OCI-LY3 (cell line): ENCODE data around the gene CX3CL1.

Experiments used
- H2AFZ ChIP-seq: fragments of 200-600, 300-600 bp; shearing (Covaris generic); 2 replicates; pipeline ENCODE4 v1.6.0; 2014; ENCODE audit warnings: antibody characterized with exemption, low read depth, low read length
- H3K27ac ChIP-seq: fragments of 200-600, 300-600 bp; sonication (generic); 2 replicates; pipeline ENCODE4 v1.5.1; 2014; ENCODE audit warnings: mild to moderate bottlenecking, low read length, moderate library complexity, mixed read lengths
- H3K27me3 ChIP-seq: fragments of 200-600, 300-600 bp; sonication (generic); 2 replicates; pipeline ENCODE4 v1.6.1; 2014; ENCODE audit warnings: low read depth, low read length, mixed read lengths
- H3K36me3 ChIP-seq: fragments of 200-600, 300-600 bp; sonication (generic); replicated peaks from 2 replicates; pipeline ENCODE3; 2014; ENCODE audit warnings: low read depth, low read length, mixed read lengths
- H3K4me1 ChIP-seq: fragments of 300-600, 200-600 bp; sonication (generic); 2 replicates; pipeline ENCODE4 v1.6.1; 2014; ENCODE audit warnings: low read length, mixed read lengths
- H3K4me2 ChIP-seq: fragments of 200-600, 300-600 bp; sonication (generic); 2 replicates; pipeline ENCODE4 v1.6.1; 2014; ENCODE audit warnings: low read length, mixed read lengths
- H3K4me3 ChIP-seq: fragments of 300-600, 200-600 bp; sonication (generic); 2 replicates; pipeline ENCODE4 v1.5.1; 2014; ENCODE audit warnings: antibody characterized with exemption, mild to moderate bottlenecking, low read length, moderate library complexity
- H3K79me2 ChIP-seq: fragments of 300-600, 200-600 bp; shearing (Covaris generic); 2 replicates; pipeline ENCODE4 v1.6.1; 2014; ENCODE audit warnings: mild to moderate bottlenecking, low read length, mixed read lengths
- H3K9ac ChIP-seq: fragments of 300-600, 200-600 bp; shearing (Covaris generic); 2 replicates; pipeline ENCODE4 v1.6.0; 2014; ENCODE audit warnings: mild to moderate bottlenecking, low read length, moderate library complexity
- H3K9me3 ChIP-seq: fragments of 200-600, 300-600 bp; shearing (Covaris generic); 2 replicates; pipeline ENCODE4 v1.6.1; 2014; ENCODE audit warnings: low read length, mixed read lengths; ENCODE audit not compliant: insufficient read depth
- H4K20me1 ChIP-seq: fragments of 200-600, 300-600 bp; sonication (generic); 2 replicates; pipeline ENCODE4 v1.6.1; 2016; ENCODE audit warnings: low read length, mixed read lengths; ENCODE audit not compliant: insufficient read depth
- CTCF ChIP-seq: fragments of 200-600, 300-600 bp; sonication (generic); IDR thresholded peaks from 2 replicates; pipeline ENCODE4 v1.5.1; 2014; ENCODE audit warnings: antibody characterized with exemption, low read length, low read depth
- EZH2phosphoT487 ChIP-seq: fragments of 200-600 bp; shearing (Covaris generic); IDR thresholded peaks from 2 replicates; pipeline ENCODE4 v1.6.1; 2018; ENCODE audit warnings: antibody characterized with exemption, mixed run types, low read depth

The CX3CL1 gene

GRCh38 chr16:57361404-57361803 is 10.9 kb upstream of the CX3CL1 start:
- peak overlapping the region; percentile 40 for H3K27ac ChIP-seq
- H3K9me3 ChIP-seq, result no peaks in the 10 kb centered on the region
- H3K79me2 ChIP-seq, result peaks cover 32% of the 10 kb centered on the region
- no peak overlapping the region for H2AFZ ChIP-seq
- H3K4me3 ChIP-seq, result peak overlapping the region; percentile 89
- H4K20me1 ChIP-seq, result peaks cover 27% of the 10 kb centered on the region
- no peaks in the 10 kb centered on the region for H3K27me3 ChIP-seq
- peaks cover 46% of the 10 kb centered on the region for H3K4me1 ChIP-seq
- H3K36me3 ChIP-seq, result peaks cover 45% of the 10 kb centered on the region
- H3K9ac ChIP-seq, result peak overlapping the region; percentile 23; the same call in 1 of the 2 replicates
- H3K4me2 ChIP-seq, result peak overlapping the region; percentile 85
- TF ChIP-seq CTCF, result no peak
- TF ChIP-seq EZH2phosphoT487, result no peak

GRCh38 chr16:57364143-57364542 is 8.1 kb upstream of the CX3CL1 start:
- Histone ChIP-seq H3K9me3 (no peaks in the 10 kb centered on the region), H3K36me3 (peaks cover 45% of the 10 kb centered on the region), H2AFZ (no peak overlapping the region), H4K20me1 (peaks cover 27% of the 10 kb centered on the region), H3K27me3 (no peaks in the 10 kb centered on the region), H3K4me2 (no peak overlapping the region), H3K9ac (no peak overlapping the region), H3K4me1 (peaks cover 32% of the 10 kb centered on the region), H3K4me3 (no peak overlapping the region), H3K27ac (no peak overlapping the region), H3K79me2 (peaks cover 27% of the 10 kb centered on the region)
- no peak for TF ChIP-seq EZH2phosphoT487

GRCh38 chr16:57366544-57367040 is 5.7 kb upstream of the CX3CL1 start:
- TF ChIP-seq CTCF, result no peak
- no peak for TF ChIP-seq EZH2phosphoT487
- Histone ChIP-seq H3K9ac (no peak overlapping the region), H3K36me3 (peaks cover 30% of the 10 kb centered on the region), H3K4me1 (peaks cover 22% of the 10 kb centered on the region), H2AFZ (no peak overlapping the region), H3K9me3 (no peaks in the 10 kb centered on the region), H3K27me3 (no peaks in the 10 kb centered on the region), H3K79me2 (peaks cover 7% of the 10 kb centered on the region), H3K4me3 (no peak overlapping the region), H3K27ac (0 out of 2 replicates have a peak overlapping the region, but pooled peaks have one; percentile 10), H3K4me2 (no peak overlapping the region), H4K20me1 (peaks cover 19% of the 10 kb centered on the region)

GRCh38 chr16:57367116-57367752 is 5.1 kb upstream of the CX3CL1 start:
- H2AFZ ChIP-seq, result no peak overlapping the region
- H3K27ac ChIP-seq, result no peak overlapping the region
- H3K4me3 ChIP-seq, result no peak overlapping the region
- H3K9me3 ChIP-seq, result no peaks in the 10 kb centered on the region
- peaks cover 24% of the 10 kb centered on the region for H3K36me3 ChIP-seq
- no peaks in the 10 kb centered on the region for H3K27me3 ChIP-seq
- H3K4me1 ChIP-seq, result peaks cover 22% of the 10 kb centered on the region
- TF ChIP-seq EZH2phosphoT487, result no peak
- TF ChIP-seq CTCF, result no peak
- H3K79me2 ChIP-seq, result peaks cover 2% of the 10 kb centered on the region; the same call in 1 of the 2 replicates
- peaks cover 13% of the 10 kb centered on the region for H4K20me1 ChIP-seq
- H3K4me2 ChIP-seq, result no peak overlapping the region
- H3K9ac ChIP-seq, result no peak overlapping the region
